Measurements from ENCODE around the gene DOCK7.

DNA sequence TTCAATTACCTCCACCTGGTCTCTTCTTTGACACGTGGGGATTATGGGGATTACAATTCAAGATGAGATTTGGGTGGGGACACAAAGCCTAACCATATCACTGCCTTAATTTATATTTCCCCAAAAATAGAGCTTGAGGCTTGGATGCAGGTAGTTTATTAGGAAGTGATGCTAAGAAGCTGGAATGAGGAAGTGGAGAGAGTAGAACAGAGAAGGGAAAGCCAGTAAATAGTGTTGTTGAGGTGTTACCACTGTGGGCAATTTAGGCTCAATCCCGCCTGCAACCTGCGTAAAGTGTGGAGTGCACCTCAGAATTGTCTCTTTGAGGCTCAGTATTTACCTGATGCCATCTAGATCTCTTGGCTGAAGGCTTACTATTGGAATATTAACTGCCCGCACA lies 4.9 kb upstream of the DOCK7 start:
- TF ChIP-seq, protein P1, sequence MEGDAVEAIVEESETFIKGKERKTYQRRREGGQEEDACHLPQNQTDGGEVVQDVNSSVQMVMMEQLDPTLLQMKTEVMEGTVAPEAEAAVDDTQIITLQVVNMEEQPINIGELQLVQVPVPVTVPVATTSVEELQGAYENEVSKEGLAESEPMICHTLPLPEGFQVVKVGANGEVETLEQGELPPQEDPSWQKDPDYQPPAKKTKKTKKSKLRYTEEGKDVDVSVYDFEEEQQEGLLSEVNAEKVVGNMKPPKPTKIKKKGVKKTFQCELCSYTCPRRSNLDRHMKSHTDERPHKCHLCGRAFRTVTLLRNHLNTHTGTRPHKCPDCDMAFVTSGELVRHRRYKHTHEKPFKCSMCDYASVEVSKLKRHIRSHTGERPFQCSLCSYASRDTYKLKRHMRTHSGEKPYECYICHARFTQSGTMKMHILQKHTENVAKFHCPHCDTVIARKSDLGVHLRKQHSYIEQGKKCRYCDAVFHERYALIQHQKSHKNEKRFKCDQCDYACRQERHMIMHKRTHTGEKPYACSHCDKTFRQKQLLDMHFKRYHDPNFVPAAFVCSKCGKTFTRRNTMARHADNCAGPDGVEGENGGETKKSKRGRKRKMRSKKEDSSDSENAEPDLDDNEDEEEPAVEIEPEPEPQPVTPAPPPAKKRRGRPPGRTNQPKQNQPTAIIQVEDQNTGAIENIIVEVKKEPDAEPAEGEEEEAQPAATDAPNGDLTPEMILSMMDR (IDR thresholded peaks at IDR 0.05): no peak
- TF ChIP-seq POLR2A (IDR thresholded peaks at IDR 0.05) (no peak), POLR2AphosphoS5 (IDR thresholded peaks at IDR 0.05) (no peak), EP300 (IDR thresholded peaks at IDR 0.05) (no peak)
